Kidney (tissue), 14 donors: ENCODE data around the gene TES. TPM values are rescaled to one million over a fixed set of nuclear protein-coding genes. Genes with fewer than 3 reads are reported as not detected.

ENCODE experiments used
- DNase-seq, 5 donors: peaks; one replicate each; pipeline ENCODE4 v3.0.0-alpha.2; 2013 to 2020
- FAIRE-seq: peaks from 2 replicates; lab custom pipeline; 2012; peaks lifted over from hg19 to GRCh38; lab: Jason Lieb, UNC
- H3K27ac ChIP-seq, 2 donors: one replicate each; pipeline ENCODE4 v1.7.0; 2013; ENCODE audit warnings: low read depth in 2 of 2, low read length in 2 of 2, inconsistent platforms in 1 of 2
- H3K27me3 ChIP-seq: one replicate; pipeline ENCODE4 v1.7.1; 2013; ENCODE audit warnings: low read length, inconsistent platforms; ENCODE audit not compliant: control insufficient read depth, insufficient read depth
- H3K36me3 ChIP-seq, 3 donors: one replicate each; pipeline versions ENCODE4 v1.7.0 to v1.7.1; 2013; ENCODE audit warnings: low read length in 3 of 3, control low read depth in 1 of 3, inconsistent platforms in 1 of 3; ENCODE audit not compliant: insufficient read depth in 3 of 3, control insufficient read depth in 2 of 3
- H3K4me1 ChIP-seq, 3 donors: one replicate each; pipeline versions ENCODE4 v1.7.0 to v1.7.1; 2013; ENCODE audit warnings: low read length in 3 of 3, inconsistent platforms in 1 of 3, low read depth in 1 of 3; ENCODE audit not compliant: control insufficient read depth in 2 of 3, insufficient read depth in 2 of 3
- H3K4me3 ChIP-seq, 3 donors: one replicate each; pipeline versions ENCODE4 v1.7.0 to v1.8.1; 2013; ENCODE audit warnings: low read length in 3 of 3, control low read depth in 1 of 3, inconsistent platforms in 1 of 3
- H3K9ac ChIP-seq, 3 donors: one replicate each; pipeline versions ENCODE4 v1.7.0 to v1.7.1; 2013; ENCODE audit warnings: low read length in 3 of 3, control low read depth in 1 of 3, inconsistent platforms in 1 of 3
- H3K9me3 ChIP-seq, 3 donors: one replicate each; pipeline versions ENCODE4 v1.7.0 to v1.7.1; 2013; ENCODE audit warnings: low read length in 3 of 3, control low read depth in 1 of 3, inconsistent platforms in 1 of 3; ENCODE audit not compliant: control insufficient read depth in 2 of 3, insufficient read depth in 1 of 3
- CTCF ChIP-seq: IDR thresholded peaks from 3 replicates; pipeline ENCODE4 v1.5.1; 2012; ENCODE audit warnings: mild to moderate bottlenecking, moderate library complexity, borderline replicate concordance; ENCODE audit not compliant: insufficient read depth; ENCODE audit errors: extremely low read depth
- intact Hi-C: fragments of 100-400 bp; cut with DNase I; formaldehyde crosslinking; loops from one replicate; pipeline ENCODE4 v1.11.1; 2022
- polyA plus RNA-seq: library from polyadenylated mRNA; stranded (reverse); fragments of 350-450 nt; fragmentation: Illumina TruSeq; extraction: RNeasy Lipid Tissue Mini Kit (QIAGEN cat#74804); gene quantifications from one replicate; pipeline ENCODE4 v1.2.3, GENCODE V29; 2014; ENCODE audit warnings: low read depth, low replicate concordance; ENCODE audit not compliant: insufficient read depth
- total RNA-seq: library from RNA; stranded (reverse); fragmentation: NEBNext Ultra II Directional; extraction: Animal tissue kit (Norgen Biotek cat#: 25700); gene quantifications from one replicate; pipeline ENCODE4 v1.2.1, GENCODE V29; 2021
- donor health status: control.
- donor health status: control.
- donor health status: control.
- donor health status: control.
- donor health status: control.
- donor health status: DM: yes; HTN: yes; CAD: no.
- donor health status: Normal renal cell carcinoma (clear cell type).

The TES gene
- total and polyA plus RNA-seq, 2 donors from 2014 or later: 21.5 to 108 TPM

GRCh38 chr7:116185956-116186355, 24.4 kb upstream of the TES start:
- no peaks in the 10 kb centered on the region for H3K4me1 ChIP-seq
- H3K9me3 ChIP-seq: peaks cover 0 to 14% (median 0%) of the 10 kb centered on the region in 3 donors
- intact Hi-C loops: no loop called here
- H3K27me3 ChIP-seq: no peaks in the 10 kb centered on the region
- H3K4me3 ChIP-seq: no peak overlapping the region
- DNase-seq (no peak), FAIRE-seq (no peak)
- no peaks in the 10 kb centered on the region for H3K36me3 ChIP-seq
- no peak for TF ChIP-seq CTCF
- no peak overlapping the region for H3K27ac ChIP-seq
- H3K9ac ChIP-seq: no peak overlapping the region

- intact Hi-C loops: no loop called here
- DNase-seq (no peak), FAIRE-seq (no peak)
- Histone ChIP-seq H3K9ac (no peak overlapping the region), H3K27ac (no peak overlapping the region), H3K9me3 (peaks cover 0 to 14% (median 0%) of the 10 kb centered on the region in 3 donors), H3K4me1 (no peaks in the 10 kb centered on the region), H3K4me3 (no peak overlapping the region), H3K27me3 (no peaks in the 10 kb centered on the region), H3K36me3 (no peaks in the 10 kb centered on the region)
- TF ChIP-seq CTCF: no peak
These were observed 22.9 kb upstream of the TES start for GRCh38 chr7:116187400-116187799.

- Histone ChIP-seq H3K4me1 (no peaks in the 10 kb centered on the region), H3K4me3 (no peak overlapping the region), H3K36me3 (no peaks in the 10 kb centered on the region), H3K9ac (no peak overlapping the region), H3K9me3 (no peaks in the 10 kb centered on the region), H3K27ac (no peak overlapping the region), H3K27me3 (no peaks in the 10 kb centered on the region)
- FAIRE-seq: no peak
- TF ChIP-seq CTCF: no peak
- DNase-seq: no peak
- intact Hi-C loops: no loop called here
These were observed 16.8 kb upstream of the TES start for GRCh38 chr7:116193329-116194087.
